ENCODE results near the gene MTHFD1.

MTHFD1 gene

GRCh38 chr14:64409126-64409920 is 21.2 kb downstream of the MTHFD1 start:
- DNase-seq = no peak

DNA sequence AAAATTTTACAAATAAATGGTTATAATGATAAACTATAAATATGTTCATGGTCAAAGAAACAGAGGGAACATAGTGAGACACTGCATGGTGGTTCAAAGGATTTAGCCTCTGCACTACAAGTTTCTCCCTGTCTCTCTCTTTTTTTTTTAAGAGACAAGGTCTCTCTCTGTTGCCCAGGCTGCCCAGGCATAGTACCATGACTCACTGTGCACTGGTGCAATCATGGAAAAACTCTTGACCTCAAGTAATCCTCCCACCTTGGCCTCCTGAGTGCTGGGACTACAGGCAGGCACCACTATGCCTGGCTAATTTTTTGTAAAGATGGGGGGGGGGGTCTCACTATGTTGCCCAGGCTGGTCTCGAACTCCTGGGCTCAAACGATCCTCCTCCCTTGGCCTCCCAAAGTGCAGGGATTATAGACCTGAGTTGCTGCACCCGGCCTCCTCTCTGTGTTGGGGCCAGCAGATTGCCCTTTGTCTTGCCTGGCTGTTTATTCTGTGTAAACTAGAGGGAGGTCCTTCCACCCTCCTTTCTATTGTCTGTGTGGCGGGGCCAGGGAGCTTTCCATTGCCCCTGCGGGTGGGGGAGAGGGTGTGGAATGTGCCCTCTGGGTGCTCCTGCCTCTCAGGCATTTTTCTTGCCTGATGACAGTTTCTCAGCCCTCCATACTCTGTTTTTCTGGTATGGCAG is 22.1 kb downstream of the MTHFD1 start:
- no peak for DNase-seq

- no peak for DNase-seq
Measured at GRCh38 chr14:64411001-64411400, 22.8 kb downstream of the MTHFD1 start.

DNA sequence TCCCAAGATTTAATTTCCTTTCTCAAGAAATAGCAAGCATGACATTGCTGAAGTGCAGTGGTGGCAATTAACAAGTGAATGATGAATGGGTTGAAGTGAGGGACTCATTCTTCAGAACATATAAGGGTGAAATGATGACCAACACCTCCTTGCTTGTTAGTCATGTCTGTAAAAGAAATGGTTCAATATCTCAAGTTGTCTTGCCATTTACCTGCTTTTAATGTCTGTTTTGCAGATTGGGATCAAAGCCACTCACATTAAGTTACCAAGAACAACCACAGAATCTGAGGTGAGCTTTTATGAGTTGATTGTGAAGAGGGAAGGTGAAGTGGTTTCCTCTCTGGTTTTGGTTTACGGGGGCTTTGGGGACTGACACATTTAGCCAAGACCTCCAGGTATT is 24.1 kb downstream of the MTHFD1 start:
- DNase-seq = no peak

- no peak for DNase-seq
Measured at GRCh38 chr14:64416348-64416932, 28.3 kb downstream of the MTHFD1 start.

DNA sequence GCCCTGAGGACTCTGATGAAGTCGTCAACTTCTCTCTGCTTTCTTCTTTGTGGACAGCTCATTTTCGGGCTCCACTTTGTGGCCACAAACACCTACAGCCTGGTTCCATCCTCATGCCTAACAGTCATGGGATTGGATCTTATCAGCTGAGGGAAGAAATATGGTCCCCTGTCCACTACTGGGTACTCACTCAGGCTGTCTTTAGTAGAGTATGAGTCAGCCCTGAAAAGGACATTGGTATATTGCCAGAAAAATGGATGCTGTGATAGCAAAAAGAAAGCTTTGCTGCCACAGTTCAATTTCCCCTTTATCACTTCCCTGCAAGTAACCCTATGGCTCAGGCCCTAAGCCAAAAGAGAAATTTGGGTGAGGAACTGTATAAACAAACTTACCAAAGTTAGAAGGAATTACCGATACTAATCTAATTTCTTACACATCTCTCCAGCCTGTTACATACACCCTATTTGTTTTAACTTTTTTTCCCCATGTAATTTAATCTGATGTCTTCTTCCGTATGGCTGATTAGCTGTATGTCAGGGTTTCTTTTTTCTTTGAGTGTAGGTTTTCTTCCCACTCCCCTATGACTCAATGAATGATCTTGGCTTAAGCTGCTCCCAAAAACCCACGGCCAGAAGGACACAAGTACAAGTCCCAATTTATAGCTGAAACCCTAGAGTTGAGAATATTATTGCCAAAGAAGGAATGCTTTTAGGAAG is 29.1 kb downstream of the MTHFD1 start:
- DNase-seq = no peak

GRCh38 chr14:64417771-64418125 is 29.6 kb downstream of the MTHFD1 start:
- no peak for DNase-seq

- no peak for DNase-seq
Measured at GRCh38 chr14:64419003-64419402, 30.9 kb downstream of the MTHFD1 start.

- DNase-seq = no peak
Measured at GRCh38 chr14:64421166-64421565, 33.0 kb downstream of the MTHFD1 start.

DNA sequence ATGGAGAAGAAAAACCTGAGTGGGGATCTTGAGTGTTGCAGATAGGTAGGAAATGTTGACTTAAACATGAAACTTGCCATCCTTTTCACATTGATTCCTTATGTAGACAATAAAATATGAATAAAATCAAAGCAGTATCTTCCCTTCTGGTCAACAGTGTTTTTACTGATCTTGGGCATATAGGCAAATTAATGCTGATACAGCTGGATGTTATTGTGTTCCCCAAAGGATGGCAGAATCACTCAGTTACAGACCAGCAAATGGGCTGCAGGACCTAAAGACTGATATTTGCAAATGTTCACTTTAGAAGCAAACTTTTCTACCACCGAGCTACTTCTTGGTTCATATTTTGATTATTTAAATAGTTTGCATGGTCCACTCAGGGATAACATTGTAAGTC is 33.9 kb downstream of the MTHFD1 start:
- no peak for DNase-seq

DNA sequence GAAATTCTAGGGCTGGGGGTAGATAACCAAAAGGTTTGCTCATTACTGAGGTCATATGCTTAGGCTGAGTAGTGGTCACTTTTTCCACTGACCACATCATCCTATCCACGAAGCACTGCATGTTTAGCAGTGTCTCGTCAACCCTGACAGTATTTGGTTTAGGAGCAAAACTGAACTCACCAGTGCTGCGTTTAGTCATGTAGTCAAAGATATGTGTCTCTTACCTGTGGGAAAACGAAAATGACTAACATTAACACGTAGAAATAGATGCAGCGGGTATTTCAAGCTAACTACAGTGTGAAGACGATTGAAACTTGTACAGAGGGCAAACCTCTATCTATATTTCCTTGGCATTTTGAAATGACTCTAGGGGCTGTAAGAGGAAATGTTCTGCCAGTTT is 34.6 kb downstream of the MTHFD1 start:
- DNase-seq = no peak

- no peak for DNase-seq
Measured at GRCh38 chr14:64423987-64424386, 35.8 kb downstream of the MTHFD1 start.

DNA sequence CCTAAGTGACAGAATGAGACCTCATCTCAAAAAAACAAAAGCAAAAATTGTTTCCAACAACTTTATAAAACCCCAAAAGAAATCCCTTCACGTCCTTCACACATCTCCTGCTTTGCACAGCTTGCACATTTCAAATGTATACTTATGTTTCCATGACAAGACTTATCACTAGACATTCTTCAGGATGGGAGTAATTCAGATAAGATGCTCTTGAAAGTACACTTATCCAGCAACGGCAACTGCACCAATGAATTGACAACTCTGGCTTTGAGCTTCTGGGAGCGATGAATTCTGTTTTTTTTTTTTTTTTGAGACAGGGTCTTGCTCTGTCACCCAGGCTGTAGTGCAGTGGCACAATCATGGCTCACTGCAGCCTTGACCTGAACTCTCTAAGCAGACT is 46.4 kb downstream of the MTHFD1 start:
- no peak for DNase-seq

DNA sequence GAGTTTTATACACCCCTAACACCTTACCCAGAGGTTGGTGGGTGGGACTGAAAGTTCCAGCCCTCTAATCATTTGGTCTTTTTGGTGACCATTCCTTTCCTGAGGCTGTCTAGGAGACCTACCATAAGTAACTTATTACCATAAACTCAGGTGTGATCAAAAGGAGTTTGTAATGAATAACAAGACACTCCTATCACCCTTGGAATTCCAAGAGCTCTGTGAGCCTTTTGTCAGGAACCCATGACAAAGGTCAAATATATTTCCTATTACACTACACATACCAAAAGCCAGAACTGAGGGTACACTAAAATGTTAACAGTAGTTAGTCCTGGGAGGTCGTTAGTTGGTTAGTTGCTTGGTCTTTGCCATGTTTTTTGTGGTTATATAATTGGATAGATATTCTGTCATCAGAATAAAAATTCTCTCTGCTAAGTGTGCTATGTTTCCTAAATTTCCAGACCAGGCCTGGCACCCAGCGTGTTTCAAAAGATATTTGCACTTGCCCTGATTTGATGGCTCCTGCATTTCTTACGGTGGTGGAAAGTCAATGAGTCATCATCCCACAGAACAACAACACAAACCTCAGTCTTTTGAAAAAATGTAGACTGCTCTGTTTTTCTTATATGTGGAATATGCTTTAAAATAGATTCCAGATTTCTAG is 50.2 kb downstream of the MTHFD1 start:
- DNase-seq = no peak

DNA sequence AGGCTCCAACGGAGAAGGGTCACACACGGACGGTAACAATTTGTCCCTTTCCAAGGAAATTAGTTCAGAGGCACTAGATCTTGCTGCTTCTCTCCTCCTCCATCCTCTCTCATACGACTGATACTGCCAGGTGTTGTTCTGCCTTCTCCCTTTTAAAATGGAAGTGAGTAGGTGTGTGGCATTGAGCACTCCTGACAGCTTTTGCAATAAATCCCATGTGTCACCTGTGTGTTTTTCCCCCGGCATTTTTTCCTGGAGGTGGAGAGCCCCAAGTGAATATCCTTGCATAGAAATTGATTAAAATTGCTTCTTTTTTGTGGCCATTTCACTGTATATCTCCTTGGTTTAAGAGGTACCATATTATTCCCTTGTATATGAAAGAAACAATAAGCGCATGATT is 51.0 kb downstream of the MTHFD1 start:
- no peak for DNase-seq

DNA sequence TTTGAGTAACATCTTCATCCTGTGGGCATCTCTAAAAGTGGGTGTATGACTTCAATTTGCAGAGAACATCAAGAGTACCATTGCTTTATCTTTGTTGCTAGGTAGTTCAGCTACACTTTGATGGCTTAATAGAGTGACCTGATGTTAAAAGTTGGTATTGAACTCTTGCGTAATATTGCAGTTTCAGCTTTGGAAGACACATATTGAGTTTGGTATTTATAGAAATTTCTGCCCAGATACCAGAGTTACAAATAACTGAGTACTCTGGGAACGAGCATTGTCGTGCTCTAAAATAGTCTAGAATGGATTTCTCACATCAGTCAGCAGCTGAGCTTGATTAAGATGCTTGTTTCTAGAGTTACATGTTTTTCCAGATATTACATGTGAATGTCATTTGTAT is 52.3 kb downstream of the MTHFD1 start:
- DNase-seq = no peak

DNA sequence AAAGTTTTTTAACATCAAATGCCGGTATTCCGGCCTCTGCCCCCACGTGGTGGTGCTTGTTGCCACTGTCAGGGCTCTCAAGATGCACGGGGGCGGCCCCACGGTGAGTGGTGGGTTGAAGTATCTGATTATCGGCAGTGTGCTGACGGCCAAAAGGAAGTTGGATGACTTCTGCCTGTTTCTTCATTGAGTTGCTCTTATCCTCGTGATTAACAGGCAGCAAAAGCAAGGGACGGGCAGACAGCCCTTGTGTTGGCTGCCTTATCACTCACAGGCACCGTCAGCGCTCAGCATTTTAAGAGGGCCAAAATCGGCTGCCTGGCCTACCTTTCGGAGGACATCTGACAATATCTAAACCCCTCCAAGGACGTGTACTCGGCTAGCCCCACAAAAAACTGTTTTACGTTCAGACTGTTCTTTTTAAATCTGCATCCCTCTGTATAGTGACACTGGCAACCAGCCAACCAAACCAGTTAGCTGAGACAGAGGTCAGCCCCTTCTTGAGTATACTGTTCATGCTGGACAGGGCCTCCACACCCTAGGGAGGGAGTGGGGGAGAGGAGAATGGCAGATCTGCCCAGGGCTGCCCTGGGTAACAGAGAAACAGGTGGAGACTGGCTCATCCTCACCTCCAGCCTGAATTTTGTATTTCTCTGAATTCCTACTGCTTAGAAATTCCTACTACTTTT is 54.3 kb downstream of the MTHFD1 start:
- DNase-seq = no peak

GRCh38 chr14:64444140-64444539 is 56.0 kb downstream of the MTHFD1 start:
- DNase-seq = no peak

DNA sequence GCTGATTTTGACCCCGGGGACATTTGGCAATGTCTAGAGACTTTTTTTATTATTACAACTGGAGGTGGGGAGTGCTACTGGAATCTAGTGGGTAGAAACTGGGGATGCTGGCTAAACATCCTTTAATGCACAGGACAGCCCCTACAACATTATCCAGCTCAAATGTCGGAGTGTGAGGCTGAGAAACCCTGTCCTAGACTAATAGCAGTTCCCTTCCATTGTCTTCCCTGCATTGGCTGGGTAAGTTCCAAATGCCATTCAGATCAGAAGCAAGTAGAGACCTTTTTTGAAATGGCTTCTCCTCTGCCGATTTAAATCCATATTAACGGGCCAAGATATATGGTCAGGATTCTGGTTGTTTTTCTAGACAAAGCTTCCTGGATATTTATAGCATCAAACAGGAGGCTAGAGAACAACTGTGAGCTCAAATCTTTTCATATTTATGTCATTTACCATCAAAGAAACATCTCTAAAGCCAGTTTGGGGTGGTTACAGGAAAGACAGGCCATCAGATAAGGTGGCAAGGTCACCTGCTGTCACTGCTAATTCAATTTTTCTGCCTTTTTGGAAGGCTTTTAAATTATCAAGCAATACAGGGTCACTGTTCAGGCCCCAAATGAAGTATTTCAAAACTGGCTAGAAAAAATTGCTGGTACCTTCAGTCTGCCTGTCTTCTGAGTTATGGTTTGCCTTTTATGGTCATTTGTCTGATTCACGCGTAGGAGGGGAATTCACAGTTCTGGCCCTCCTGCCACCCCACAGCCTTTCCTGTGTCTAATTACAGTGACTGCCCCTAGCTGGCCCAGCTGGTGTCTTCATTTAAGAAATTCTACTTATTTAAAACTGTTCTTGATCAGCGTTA is 57.1 kb downstream of the MTHFD1 start:
- DNase-seq = no peak

- DNase-seq = no peak
Measured at GRCh38 chr14:64447876-64448670, 59.9 kb downstream of the MTHFD1 start.

- no peak for DNase-seq
Measured at GRCh38 chr14:64450255-64450654, 62.1 kb downstream of the MTHFD1 start.
